ENCODE data around the gene GPRIN3.
A peak's percentile ranks its signal among the peaks of the same experiment; 100 is the strongest.

Gene GPRIN3

GRCh38 chr4:89268679-89269078 is 38.9 kb downstream of the GPRIN3 start:
- Histone ChIP-seq H3K36me3 (no peaks in the 10 kb centered on the region; a peak in 1 of 22 replicates), H3K9ac (no peak overlapping the region), H3K9me3 (replicated peaks in 1 of 11) (peaks cover 0 to 11% (median 8%) of the 10 kb centered on the region in 11 experiments; a peak in 5 of 22 replicates), H3K27ac (peak overlapping the region in 3 of 11 experiments; percentile 25 to 39 (median 35); a peak in 5 of 22 replicates), H3K4me2 (peak overlapping the region in 7 of 11 experiments; percentile 11 to 82 (median 53); a peak in 10 of 22 replicates), H3K4me3 (no peak overlapping the region), H3K27me3 (no peaks in the 10 kb centered on the region), H3K4me1 (peaks cover 0 to 48% (median 10%) of the 10 kb centered on the region in 10 experiments; a peak in 13 of 20 replicates), H4K20me1 (peaks cover 0 to 3% (median 0%) of the 10 kb centered on the region in 11 experiments; a peak in 1 of 22 replicates)
- TF ChIP-seq Cebpa-rat (IDR thresholded peaks at IDR 0.05) = no peak

GRCh38 chr4:89267846-89268245 is 39.8 kb downstream of the GPRIN3 start:
- no peaks in the 10 kb centered on the region for H3K27me3 ChIP-seq
- TF ChIP-seq Cebpa-rat (IDR thresholded peaks at IDR 0.05) = no peak
- H4K20me1 ChIP-seq = peaks cover 0 to 3% (median 0%) of the 10 kb centered on the region in 11 experiments; a peak in 1 of 22 replicates

GRCh38 chr4:89267392-89267791 is 40.2 kb downstream of the GPRIN3 start:
- peaks cover 0 to 4% (median 0%) of the 10 kb centered on the region in 11 experiments; a peak in 2 of 22 replicates for H3K36me3 ChIP-seq
- TF ChIP-seq Cebpa-rat (IDR thresholded peaks at IDR 0.05) = no peak
- H3K27ac ChIP-seq = no peak overlapping the region
- no peaks in the 10 kb centered on the region for H3K27me3 ChIP-seq
- H3K9ac ChIP-seq = no peak overlapping the region
- peaks cover 0 to 12% (median 10%) of the 10 kb centered on the region in 11 experiments; a peak in 9 of 22 replicates for H3K9me3 ChIP-seq (replicated peaks in 1 of 11)
- H3K4me3 ChIP-seq = no peak overlapping the region
- H3K4me2 ChIP-seq = no peak overlapping the region
- peaks cover 0 to 3% (median 0%) of the 10 kb centered on the region in 11 experiments; a peak in 1 of 22 replicates for H4K20me1 ChIP-seq
- peaks cover 5 to 54% (median 16%) of the 10 kb centered on the region in 10 experiments; a peak in 16 of 20 replicates for H3K4me1 ChIP-seq

More at GRCh38 chr4:89267846-89268245, 39.8 kb downstream of the GPRIN3 start:
- Histone ChIP-seq H3K4me1 (peaks cover 5 to 54% (median 16%) of the 10 kb centered on the region in 10 experiments; a peak in 16 of 20 replicates), H3K36me3 (peaks cover 0 to 4% (median 0%) of the 10 kb centered on the region in 11 experiments; a peak in 2 of 22 replicates), H3K9me3 (replicated peaks in 1 of 11) (peaks cover 0 to 12% (median 10%) of the 10 kb centered on the region in 11 experiments; a peak in 9 of 22 replicates), H3K27ac (0 out of 22 replicates have a peak overlapping the region, but pooled peaks of 1 of the 11 experiments have one; percentile 25), H3K4me3 (no peak overlapping the region), H3K9ac (no peak overlapping the region), H3K4me2 (peak overlapping the region in 4 of 11 experiments; percentile 53 to 82 (median 68); a peak in 7 of 22 replicates)

GRCh38 chr4:89266128-89266527 is 41.5 kb downstream of the GPRIN3 start:
- Histone ChIP-seq H3K9ac (no peak overlapping the region), H3K27ac (no peak overlapping the region), H3K4me3 (no peak overlapping the region), H3K36me3 (peaks cover 0 to 4% (median 0%) of the 10 kb centered on the region in 11 experiments; a peak in 1 of 22 replicates), H3K4me1 (peaks cover 7 to 50% (median 16%) of the 10 kb centered on the region in 10 experiments; a peak in 16 of 20 replicates), H3K4me2 (peak overlapping the region in 4 of 11 experiments; percentile 29 to 45 (median 36); a peak in 6 of 22 replicates), H3K27me3 (no peaks in the 10 kb centered on the region), H4K20me1 (peaks cover 0 to 4% (median 0%) of the 10 kb centered on the region in 11 experiments; a peak in 1 of 22 replicates), H3K9me3 (replicated peaks in 1 of 11) (peaks cover 0 to 12% (median 10%) of the 10 kb centered on the region in 11 experiments; a peak in 9 of 22 replicates)
- TF ChIP-seq Cebpa-rat (IDR thresholded peaks at IDR 0.05) = no peak

DNA sequence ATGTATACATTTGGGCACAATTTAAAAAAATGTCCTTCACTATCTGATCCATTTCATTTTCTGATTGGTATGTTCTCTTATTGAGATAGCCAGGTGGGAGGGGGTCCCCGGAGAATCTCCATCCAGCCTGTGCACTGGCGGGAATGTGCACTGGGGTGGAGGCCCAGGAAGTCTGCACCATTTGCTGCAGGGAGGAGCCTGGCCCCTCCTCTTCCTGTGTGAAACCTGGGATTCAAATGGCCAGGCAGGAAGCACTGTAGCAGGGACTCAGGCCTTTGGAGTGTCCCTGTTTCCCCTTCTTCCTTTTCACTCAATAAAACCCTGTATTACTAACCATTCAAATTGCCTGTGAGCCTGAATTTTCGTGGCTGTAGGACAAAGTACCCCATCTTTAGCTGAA is 44.3 kb downstream of the GPRIN3 start:
- Histone ChIP-seq H3K27me3 (no peaks in the 10 kb centered on the region), H4K20me1 (peaks cover 0 to 7% (median 0%) of the 10 kb centered on the region in 11 experiments; a peak in 1 of 22 replicates), H3K9ac (no peak overlapping the region), H3K4me2 (peak overlapping the region in 9 of 11 experiments; percentile 4 to 42 (median 27); a peak in 11 of 22 replicates), H3K9me3 (replicated peaks in 1 of 11) (peaks cover 0 to 12% (median 10%) of the 10 kb centered on the region in 11 experiments; a peak in 9 of 22 replicates), H3K4me1 (peaks cover 7 to 28% (median 11%) of the 10 kb centered on the region in 10 experiments; a peak in 17 of 20 replicates), H3K4me3 (no peak overlapping the region), H3K36me3 (peaks cover 0 to 7% (median 0%) of the 10 kb centered on the region in 11 experiments; a peak in 1 of 22 replicates), H3K27ac (no peak overlapping the region)
- no peak for TF ChIP-seq Cebpa-rat (IDR thresholded peaks at IDR 0.05)

- Histone ChIP-seq H3K27ac (no peak overlapping the region), H3K9ac (no peak overlapping the region), H3K4me1 (peaks cover 4 to 34% (median 11%) of the 10 kb centered on the region in 10 experiments; a peak in 16 of 20 replicates), H3K4me2 (no peak overlapping the region), H3K9me3 (replicated peaks in 1 of 11) (peaks cover 0 to 9% (median 5%) of the 10 kb centered on the region in 11 experiments; a peak in 11 of 22 replicates), H3K36me3 (peaks cover 0 to 7% (median 0%) of the 10 kb centered on the region in 11 experiments; a peak in 2 of 22 replicates), H3K4me3 (no peak overlapping the region), H4K20me1 (peaks cover 0 to 6% (median 0%) of the 10 kb centered on the region in 11 experiments; a peak in 2 of 22 replicates), H3K27me3 (no peaks in the 10 kb centered on the region)
- TF ChIP-seq Cebpa-rat (IDR thresholded peaks at IDR 0.05) = no peak
These were observed 48.1 kb downstream of the GPRIN3 start for GRCh38 chr4:89259301-89260028.

- peaks cover 3 to 26% (median 5%) of the 10 kb centered on the region in 10 experiments; a peak in 16 of 20 replicates for H3K4me1 ChIP-seq
- H3K9ac ChIP-seq = no peak overlapping the region
- peaks cover 0 to 6% (median 0%) of the 10 kb centered on the region in 11 experiments; a peak in 2 of 22 replicates for H4K20me1 ChIP-seq
- no peak for TF ChIP-seq Cebpa-rat (IDR thresholded peaks at IDR 0.05)
- peaks cover 0 to 8% (median 0%) of the 10 kb centered on the region in 11 experiments; a peak in 2 of 22 replicates for H3K36me3 ChIP-seq
- no peak overlapping the region for H3K4me3 ChIP-seq
- peaks cover 0 to 11% (median 4%) of the 10 kb centered on the region in 11 experiments; a peak in 8 of 22 replicates for H3K9me3 ChIP-seq (replicated peaks in 1 of 11)
- no peak overlapping the region for H3K27ac ChIP-seq
- H3K4me2 ChIP-seq = no peak overlapping the region
- H3K27me3 ChIP-seq = no peaks in the 10 kb centered on the region
These were observed 49.1 kb downstream of the GPRIN3 start for GRCh38 chr4:89258506-89258905.

DNA sequence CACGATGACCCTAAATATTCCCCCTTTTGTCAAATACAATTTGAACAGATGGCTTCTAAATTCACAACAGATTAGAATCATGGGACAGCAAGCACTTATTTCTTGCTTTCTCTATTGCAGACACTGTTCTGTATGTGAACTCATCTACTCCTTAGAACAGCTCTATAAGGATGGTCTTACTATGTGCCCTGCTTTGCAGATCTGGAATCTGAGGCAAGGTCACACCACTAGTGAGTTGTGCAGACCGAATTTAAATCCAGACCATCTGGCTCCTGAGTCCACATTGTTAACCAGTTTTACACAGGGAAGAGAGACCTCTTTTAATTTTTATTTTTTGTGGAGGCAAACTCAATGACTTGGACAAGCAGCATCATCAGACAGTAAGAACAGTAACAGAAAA is 50.2 kb downstream of the GPRIN3 start:
- Histone ChIP-seq H3K4me3 (no peak overlapping the region), H3K4me2 (peak overlapping the region in 2 of 11 experiments; percentile 38 to 60; a peak in 4 of 22 replicates), H3K27me3 (no peaks in the 10 kb centered on the region), H3K4me1 (peaks cover 0 to 22% (median 0%) of the 10 kb centered on the region in 10 experiments; a peak in 6 of 20 replicates), H3K9ac (no peak overlapping the region), H3K36me3 (peaks cover 0 to 7% (median 0%) of the 10 kb centered on the region in 11 experiments; a peak in 1 of 22 replicates), H3K9me3 (replicated peaks in 1 of 11) (peaks cover 0 to 6% (median 0%) of the 10 kb centered on the region in 11 experiments; a peak in 3 of 22 replicates), H3K27ac (no peak overlapping the region), H4K20me1 (peaks cover 0 to 6% (median 0%) of the 10 kb centered on the region in 11 experiments; a peak in 2 of 22 replicates)
- TF ChIP-seq Cebpa-rat (IDR thresholded peaks at IDR 0.05) = no peak

All from BLaER1 treated with 17β-estradiol and CSF1 and Interleukin-3, amounts not matched to agents 10 nM and 100 nM (cell line).